GM23248 (cell line): ENCODE data around the gene ZEB2.

Source experiments
- EZH2 ChIP-seq: fragments of 200-600 bp; sonication (generic); IDR thresholded peaks from 2 replicates; pipeline ENCODE4 v1.6.1; 2018; ENCODE audit warnings: antibody characterized with exemption, mild to moderate bottlenecking; ENCODE audit not compliant: insufficient read depth, poor library complexity, severe bottlenecking
- EZH2phosphoT487 ChIP-seq: fragments of 200-600 bp; sonication (generic); IDR thresholded peaks from 2 replicates; pipeline ENCODE4 v1.6.1; 2018; ENCODE audit warnings: antibody characterized with exemption, moderate library complexity, mild to moderate bottlenecking, low read depth; ENCODE audit not compliant: insufficient read depth

DNA sequence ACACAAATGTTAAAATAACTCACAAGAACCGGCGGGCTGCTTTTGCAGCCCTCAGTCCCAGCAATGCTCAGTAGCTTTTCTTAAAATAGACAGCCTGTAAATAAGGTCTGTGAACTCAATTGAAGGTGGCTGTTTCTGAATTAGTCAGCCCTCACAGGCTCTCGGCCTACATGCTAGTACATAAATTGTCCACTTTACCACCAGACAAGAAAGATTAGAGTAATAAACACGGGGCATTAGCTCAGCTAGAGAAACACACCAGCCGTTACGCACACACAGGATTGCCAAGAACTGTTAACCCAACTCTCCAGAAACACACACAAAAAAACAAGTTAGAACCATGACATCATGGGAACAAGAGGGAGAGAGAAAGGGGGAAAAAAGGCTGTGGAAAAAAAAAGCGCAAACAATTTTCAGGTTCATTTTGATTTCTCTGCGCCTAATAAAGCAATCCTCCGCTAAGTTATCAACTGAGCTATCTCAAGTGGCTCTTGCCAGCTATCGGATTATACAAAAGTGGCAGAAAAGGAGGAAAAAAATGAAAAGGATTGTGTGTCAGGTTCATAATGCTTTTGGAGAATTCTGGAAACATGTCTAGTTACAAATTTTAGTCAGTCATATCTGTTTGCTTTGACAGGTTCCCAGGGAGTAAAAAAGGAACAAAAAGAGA lies 89.1 kb downstream of the ZEB2 start:
- TF ChIP-seq EZH2phosphoT487 (no peak), EZH2 (no peak)
